HCT116 (cell line): ENCODE data around the gene GRID2. TPM values are rescaled to one million over a fixed set of nuclear protein-coding genes. Genes with fewer than 3 reads are reported as not detected.

ENCODE experiments used
- ATAC-seq: fragments of 200-7000 bp; cut with Tn5 transposase; 2 replicates; pipeline ENCODE4 v1.9.1; 2020; ENCODE audit warnings: mild to moderate bottlenecking, moderate library complexity
- BruUV-seq: library from RNA; stranded (reverse); fragments of 400-500 nt; replicated peaks from 2 replicates; lab custom pipeline; 2021; lab: Mats Ljungman, UMichigan
- CTCF ChIA-PET: fragments of 300-600 bp; sonication (Branson Sonifier 250); formaldehyde crosslinking; loops from one replicate; lab custom pipeline; 2021; ENCODE audit warnings: antibody characterized with exemption; lab: Charles Lee
- POLR2A ChIA-PET: fragments of 300-600, 350-600 bp; sonication (Branson Sonifier 250); formaldehyde crosslinking; loops from one replicate; lab custom pipeline; 2021; ENCODE audit warnings: antibody characterized with exemption; lab: Charles Lee
- RAD21 ChIA-PET, 2 experiments: fragments of 300-600 bp; sonication (Branson Sonifier 250); formaldehyde crosslinking; loops; one replicate each; lab custom pipeline; 2023; ENCODE audit warnings: low total read pairs in 2 of 2; ENCODE audit not compliant: uncharacterized antibody in 2 of 2, unreplicated experiment in 2 of 2, low non-redundant PET in 1 of 2; lab: Charles Lee
- DNase-seq: peaks from one replicate; pipeline ENCODE4 v3.0.0-alpha.2; 2010; ENCODE audit warnings: low read depth, low spot score
- H2AFZ ChIP-seq: fragments of 200-600 bp; shearing (Covaris generic), sonication (generic); 2 replicates; pipeline ENCODE4 v1.6.1; 2017; ENCODE audit warnings: low read depth, mixed run types, mixed read lengths, antibody characterized with exemption, low read length; ENCODE audit not compliant: poor library complexity, severe bottlenecking
- H3K27ac ChIP-seq: 2 replicates; pipeline ENCODE4 v1.5.1; 2012; ENCODE audit warnings: low read depth, low read length
- H3K27me3 ChIP-seq: fragments of 200-600 bp; sonication (generic); 2 replicates; pipeline ENCODE4 v1.6.1; 2016; ENCODE audit warnings: mixed run types, low read length, mixed read lengths; ENCODE audit not compliant: insufficient read depth
- H3K36me3 ChIP-seq, 2 experiments: fragments of 200-500 bp in 1 of 2; fragments of 200-600 bp in 1 of 2; sonication (Bioruptor generic) in 1 of 2; sonication (generic) in 1 of 2; 2 replicates each; pipeline versions ENCODE4 v1.5.1 to v1.6.1; 2014 to 2016; ENCODE audit warnings: low read length in 2 of 2, inconsistent platforms in 1 of 2, mixed read lengths in 1 of 2, mixed run types in 1 of 2; ENCODE audit not compliant: insufficient read depth in 2 of 2, control insufficient read depth in 1 of 2
- H3K4me1 ChIP-seq, 2 experiments: fragments of 200-600 bp in 1 of 2; sonication (generic) in 1 of 2; 2 replicates each; pipeline versions ENCODE4 v1.5.1 to v1.6.1; 2012 to 2017; ENCODE audit warnings: low read length in 2 of 2, inconsistent platforms in 1 of 2, mild to moderate bottlenecking in 1 of 2, mixed read lengths in 1 of 2, mixed run types in 1 of 2, moderate library complexity in 1 of 2; ENCODE audit not compliant: insufficient read depth in 2 of 2, control insufficient read depth in 1 of 2
- H3K4me2 ChIP-seq: fragments of 200-600 bp; sonication (generic); 2 replicates; pipeline ENCODE4 v1.6.1; 2017; ENCODE audit warnings: mixed run types, low read length, mixed read lengths
- H3K4me3 ChIP-seq, 2 experiments: fragments of 200-600 bp in 1 of 2; sonication (generic) in 1 of 2; replicated peaks in 1 of 2; 2 replicates each; pipeline ENCODE4 v1.5.1; 2011 to 2016; ENCODE audit warnings: low read length in 2 of 2, control low read depth in 1 of 2, low read depth in 1 of 2, mild to moderate bottlenecking in 1 of 2, mixed read lengths in 1 of 2, mixed run types in 1 of 2
- H3K79me2 ChIP-seq: fragments of 200-600 bp; sonication (generic); 2 replicates; pipeline ENCODE4 v1.6.1; 2017; ENCODE audit warnings: mild to moderate bottlenecking, mixed run types, low read length, moderate library complexity, mixed read lengths; ENCODE audit not compliant: insufficient read depth
- H3K9ac ChIP-seq: fragments of 200-600 bp; sonication (generic); 2 replicates; pipeline ENCODE4 v1.6.1; 2016; ENCODE audit warnings: low read length, mixed read lengths
- H3K9me2 ChIP-seq: fragments of 200-600 bp; sonication (generic), shearing (Covaris generic); 2 replicates; pipeline ENCODE4 v1.6.1; 2017; ENCODE audit warnings: mixed run types, mild to moderate bottlenecking, moderate library complexity; ENCODE audit not compliant: insufficient read depth
- H3K9me3 ChIP-seq, 2 experiments: fragments of 200-500 bp in 1 of 2; fragments of 200-600 bp in 1 of 2; sonication (Bioruptor generic) in 1 of 2; sonication (generic) in 1 of 2; 2 replicates each; pipeline ENCODE4 v1.6.1; 2014 to 2017; ENCODE audit warnings: low read length in 2 of 2, mixed read lengths in 2 of 2, inconsistent platforms in 1 of 2, low read depth in 1 of 2, mild to moderate bottlenecking in 1 of 2, mixed run types in 1 of 2, moderate library complexity in 1 of 2; ENCODE audit not compliant: control insufficient read depth in 1 of 2, insufficient read depth in 1 of 2
- H4K20me1 ChIP-seq: fragments of 200-600 bp; sonication (generic), shearing (Covaris generic); 2 replicates; pipeline ENCODE4 v1.6.1; 2017; ENCODE audit warnings: mixed run types, mild to moderate bottlenecking, moderate library complexity; ENCODE audit not compliant: insufficient read depth
- CTCF ChIP-seq, 3 experiments: fragments of 200-600 bp in 1 of 3; sonication (generic) in 1 of 3; IDR thresholded peaks in 2 of 3; conservative IDR thresholded peaks in 1 of 3; 2 replicates each; pipeline ENCODE4 v1.5.1; 2012 to 2017; ENCODE audit warnings: low read depth in 2 of 3, low read length in 2 of 3, antibody characterized with exemption in 1 of 3, borderline replicate concordance in 1 of 3, control low read depth in 1 of 3, mild to moderate bottlenecking in 1 of 3, mixed read lengths in 1 of 3, mixed run types in 1 of 3, moderate library complexity in 1 of 3; ENCODE audit not compliant: insufficient read depth in 1 of 3
- ELF1 ChIP-seq: IDR thresholded peaks from 2 replicates; pipeline ENCODE4 v1.6.1; 2012; ENCODE audit warnings: low read depth, borderline replicate concordance
- EZH2 ChIP-seq: fragments of 200-600 bp; sonication (generic); IDR thresholded peaks from 2 replicates; pipeline ENCODE4 v1.6.1; 2017; ENCODE audit warnings: antibody characterized with exemption, mixed run types
- EZH2phosphoT487 ChIP-seq: fragments of 200-600 bp; IDR thresholded peaks from 2 replicates; pipeline ENCODE4 v1.6.1; 2018; ENCODE audit warnings: antibody characterized with exemption, borderline replicate concordance
- JUND ChIP-seq: IDR thresholded peaks from 2 replicates; pipeline ENCODE4 v1.6.1; 2012
- POLR2A ChIP-seq: IDR thresholded peaks from 2 replicates; pipeline ENCODE4 v1.7.0; 2011; ENCODE audit warnings: borderline replicate concordance; ENCODE audit not compliant: insufficient read depth, insufficient read length; ENCODE audit errors: extremely low read depth
- POLR2AphosphoS5 ChIP-seq: IDR thresholded peaks from 2 replicates; pipeline ENCODE4 v1.6.1; 2011; ENCODE audit warnings: mild to moderate bottlenecking, low read depth, low read length, moderate library complexity
- REST ChIP-seq: IDR thresholded peaks from 2 replicates; pipeline ENCODE4 v1.6.1; 2012; ENCODE audit warnings: low read depth
- TCF7L2 ChIP-seq: IDR thresholded peaks from 2 replicates; pipeline ENCODE4 v1.7.0; 2011; ENCODE audit warnings: borderline replicate concordance, inconsistent platforms; ENCODE audit not compliant: insufficient read depth, insufficient read length; ENCODE audit errors: extremely low read depth
- YY1 ChIP-seq: IDR thresholded peaks from 2 replicates; pipeline ENCODE4 v1.6.1; 2011; ENCODE audit warnings: low read length, low read depth, moderate library complexity, mild to moderate bottlenecking; ENCODE audit not compliant: insufficient replicate concordance; ENCODE audit errors: extremely low read depth
- ZBTB33 ChIP-seq: IDR thresholded peaks from 2 replicates; pipeline ENCODE4 v1.6.1; 2011; ENCODE audit warnings: mild to moderate bottlenecking, low read length, moderate library complexity; ENCODE audit not compliant: insufficient replicate concordance; ENCODE audit errors: extremely low read depth
- ZFX ChIP-seq: fragments of 450-650 bp; IDR thresholded peaks from 2 replicates; pipeline ENCODE4 v1.6.1; 2017
- intact Hi-C: fragments of 100-400 bp; cut with micrococcal nuclease; formaldehyde crosslinking; loops from 2 replicates; pipeline ENCODE4 v1.10.0; 2022
- total RNA-seq: library from RNA; stranded (reverse); gene quantifications from one replicate; pipeline ENCODE4 v1.2.1, GENCODE V29; 2021; ENCODE audit not compliant: unreplicated experiment
- TF ChIP-seq, protein P1 (sequence below): IDR thresholded peaks from 2 replicates; pipeline ENCODE4 v1.6.1; 2012

The GRID2 gene
- total RNA-seq, 1 experiment from 2014 or later, result not detected

- Histone ChIP-seq H3K4me1 (no peaks in the 10 kb centered on the region), H3K9ac (no peak overlapping the region), H3K79me2 (no peaks in the 10 kb centered on the region), H3K27ac (no peak overlapping the region), H3K36me3 (no peaks in the 10 kb centered on the region), H4K20me1 (no peaks in the 10 kb centered on the region), H3K4me3 (no peak overlapping the region), H3K4me2 (no peak overlapping the region), H3K9me3 (no peaks in the 10 kb centered on the region), H2AFZ (no peak overlapping the region), H3K9me2 (no peaks in the 10 kb centered on the region), H3K27me3 (no peaks in the 10 kb centered on the region)
- no TSS peak for BruUV-seq
- TF ChIP-seq ELF1 (no peak), YY1 (no peak)
- DNase-seq, result no peak
- CTCF ChIA-PET, result no interaction called here
- intact Hi-C loops, result no loop called here
- POLR2A ChIA-PET, result no interaction called here
- no peak for ATAC-seq
- RAD21 ChIA-PET, result no interaction called here
Measured at GRCh38 chr4:93568758-93569157, 1265.0 kb downstream of the GRID2 start.

- ChIA-PET CTCF (no interaction called here), RAD21 (no interaction called here), POLR2A (no interaction called here)
- H3K9ac ChIP-seq, result no peak overlapping the region
- no peaks in the 10 kb centered on the region for H3K9me2 ChIP-seq
- no peaks in the 10 kb centered on the region for H3K27me3 ChIP-seq
- H3K9me3 ChIP-seq, result no peaks in the 10 kb centered on the region
- no peak overlapping the region for H3K27ac ChIP-seq
- H4K20me1 ChIP-seq, result no peaks in the 10 kb centered on the region
- no peak overlapping the region for H2AFZ ChIP-seq
- H3K36me3 ChIP-seq, result no peaks in the 10 kb centered on the region
- H3K4me1 ChIP-seq, result no peaks in the 10 kb centered on the region
- DNase-seq (no peak), ATAC-seq (no peak)
- intact Hi-C loops, result no loop called here
- no TSS peak for BruUV-seq
- no peak overlapping the region for H3K4me2 ChIP-seq
- H3K79me2 ChIP-seq, result no peaks in the 10 kb centered on the region
- no peak overlapping the region for H3K4me3 ChIP-seq
- TF ChIP-seq REST (no peak), ZBTB33 (no peak), TCF7L2 (no peak), EZH2 (no peak), ZFX (no peak), POLR2A (no peak), EZH2phosphoT487 (no peak), CTCF (IDR thresholded peaks at IDR 0.05 in 2 of 3, conservative IDR thresholded peaks at IDR 0.05 in 1 of 3; ENCODE audit: borderline replicate concordance in 1 of 3, insufficient read depth in 1 of 3, low read depth in 2 of 3, low read length in 2 of 3) (no peak), POLR2AphosphoS5 (no peak), JUND (no peak)
- TF ChIP-seq, protein P1, sequence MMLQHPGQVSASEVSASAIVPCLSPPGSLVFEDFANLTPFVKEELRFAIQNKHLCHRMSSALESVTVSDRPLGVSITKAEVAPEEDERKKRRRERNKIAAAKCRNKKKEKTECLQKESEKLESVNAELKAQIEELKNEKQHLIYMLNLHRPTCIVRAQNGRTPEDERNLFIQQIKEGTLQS, result no peak
Measured at GRCh38 chr4:93573285-93573684, 1269.5 kb downstream of the GRID2 start.
